ENCODE data around the gene SLC40A1.

DNA sequence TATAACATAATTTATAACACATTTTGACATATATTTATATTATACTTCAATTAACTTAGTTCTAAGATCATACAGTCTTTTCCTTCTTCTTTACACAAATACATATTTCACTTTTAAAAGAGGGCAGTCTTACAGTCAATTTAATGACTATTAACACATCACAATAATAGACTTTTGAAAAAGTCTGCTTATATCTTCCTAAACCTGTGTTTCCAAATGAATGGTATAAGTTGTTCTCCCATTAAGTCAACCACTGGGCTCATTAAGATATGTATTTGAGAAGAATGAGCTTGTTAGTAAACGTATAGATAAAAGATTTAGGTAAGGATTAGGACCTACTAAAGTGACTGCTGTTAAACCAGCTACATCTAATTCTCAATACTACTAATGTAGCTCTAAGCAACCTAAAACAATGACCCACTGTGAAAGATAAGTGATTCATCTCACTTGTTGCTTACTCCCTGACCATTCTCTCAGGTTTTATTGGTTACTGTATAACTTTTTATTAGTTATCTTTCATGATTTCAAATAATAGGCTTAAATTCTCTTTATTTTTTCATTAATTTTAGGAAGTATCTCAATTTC is 27.0 kb downstream of the SLC40A1 start:
- TF ChIP-seq, protein P1, sequence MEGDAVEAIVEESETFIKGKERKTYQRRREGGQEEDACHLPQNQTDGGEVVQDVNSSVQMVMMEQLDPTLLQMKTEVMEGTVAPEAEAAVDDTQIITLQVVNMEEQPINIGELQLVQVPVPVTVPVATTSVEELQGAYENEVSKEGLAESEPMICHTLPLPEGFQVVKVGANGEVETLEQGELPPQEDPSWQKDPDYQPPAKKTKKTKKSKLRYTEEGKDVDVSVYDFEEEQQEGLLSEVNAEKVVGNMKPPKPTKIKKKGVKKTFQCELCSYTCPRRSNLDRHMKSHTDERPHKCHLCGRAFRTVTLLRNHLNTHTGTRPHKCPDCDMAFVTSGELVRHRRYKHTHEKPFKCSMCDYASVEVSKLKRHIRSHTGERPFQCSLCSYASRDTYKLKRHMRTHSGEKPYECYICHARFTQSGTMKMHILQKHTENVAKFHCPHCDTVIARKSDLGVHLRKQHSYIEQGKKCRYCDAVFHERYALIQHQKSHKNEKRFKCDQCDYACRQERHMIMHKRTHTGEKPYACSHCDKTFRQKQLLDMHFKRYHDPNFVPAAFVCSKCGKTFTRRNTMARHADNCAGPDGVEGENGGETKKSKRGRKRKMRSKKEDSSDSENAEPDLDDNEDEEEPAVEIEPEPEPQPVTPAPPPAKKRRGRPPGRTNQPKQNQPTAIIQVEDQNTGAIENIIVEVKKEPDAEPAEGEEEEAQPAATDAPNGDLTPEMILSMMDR (conservative IDR thresholded peaks at IDR 0.05; ENCODE audit: low read length) = no peak
- no peak for TF ChIP-seq EZH2phosphoT487 (IDR thresholded peaks at IDR 0.05; ENCODE audit: borderline replicate concordance)
